Measurements from ENCODE around the gene TMEFF1.

The TMEFF1 gene

DNA sequence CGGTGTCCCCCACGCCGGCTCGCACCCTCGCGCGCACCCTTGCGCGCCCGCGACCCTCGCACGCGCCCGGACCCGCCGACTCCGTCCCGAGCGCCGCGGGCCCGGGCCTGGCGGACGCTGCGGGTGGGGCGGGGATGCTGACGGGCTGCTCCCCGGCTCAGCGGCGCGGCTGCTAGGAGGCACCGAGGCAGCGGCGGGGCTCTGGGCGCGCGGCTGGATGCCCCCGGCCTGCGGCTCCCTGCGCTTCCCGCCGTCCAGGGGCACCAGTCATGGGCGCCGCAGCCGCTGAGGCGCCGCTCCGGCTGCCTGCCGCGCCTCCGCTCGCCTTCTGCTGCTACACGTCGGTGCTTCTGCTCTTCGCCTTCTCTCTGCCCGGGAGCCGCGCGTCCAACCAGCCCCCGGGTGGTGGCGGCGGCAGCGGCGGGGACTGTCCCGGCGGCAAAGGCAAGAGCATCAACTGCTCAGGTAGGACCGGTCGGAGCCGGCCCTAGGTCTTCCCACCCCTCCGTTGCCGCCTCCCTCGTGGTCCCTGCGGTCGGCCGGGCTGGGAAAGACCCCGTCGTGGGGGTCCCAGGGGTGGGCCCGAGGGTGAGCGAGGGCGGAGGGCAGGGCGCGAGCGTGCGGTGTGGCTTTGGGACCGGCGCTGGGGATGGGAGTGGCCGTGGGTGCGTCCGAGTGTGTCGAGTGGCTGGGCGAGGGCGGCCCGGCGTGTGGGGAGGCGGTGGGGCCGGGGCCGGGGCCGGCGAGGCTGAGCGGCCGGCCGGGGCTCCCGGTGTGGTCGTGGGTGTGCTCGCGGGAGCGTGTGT, 530 bp downstream of the TMEFF1 start:
- ChIA-PET CTCF (interaction anchor here (1.1 to 1.9 kb wide), 6 partner anchors 8 to 123 kb away, joined by 3 to 8 read pairs (median 4); no protein-coding TSS in a partner anchor), POLR2A (interaction anchor here (0.5 to 0.6 kb wide), 3 partner anchors 67 to 1252 kb away, joined by 3 to 5 read pairs (median 3); partner anchors contain the start of gene ALG2)
- DNase-seq (ENCODE audit: extremely low spot score): peak; percentile 48
- TF ChIP-seq, protein P1, sequence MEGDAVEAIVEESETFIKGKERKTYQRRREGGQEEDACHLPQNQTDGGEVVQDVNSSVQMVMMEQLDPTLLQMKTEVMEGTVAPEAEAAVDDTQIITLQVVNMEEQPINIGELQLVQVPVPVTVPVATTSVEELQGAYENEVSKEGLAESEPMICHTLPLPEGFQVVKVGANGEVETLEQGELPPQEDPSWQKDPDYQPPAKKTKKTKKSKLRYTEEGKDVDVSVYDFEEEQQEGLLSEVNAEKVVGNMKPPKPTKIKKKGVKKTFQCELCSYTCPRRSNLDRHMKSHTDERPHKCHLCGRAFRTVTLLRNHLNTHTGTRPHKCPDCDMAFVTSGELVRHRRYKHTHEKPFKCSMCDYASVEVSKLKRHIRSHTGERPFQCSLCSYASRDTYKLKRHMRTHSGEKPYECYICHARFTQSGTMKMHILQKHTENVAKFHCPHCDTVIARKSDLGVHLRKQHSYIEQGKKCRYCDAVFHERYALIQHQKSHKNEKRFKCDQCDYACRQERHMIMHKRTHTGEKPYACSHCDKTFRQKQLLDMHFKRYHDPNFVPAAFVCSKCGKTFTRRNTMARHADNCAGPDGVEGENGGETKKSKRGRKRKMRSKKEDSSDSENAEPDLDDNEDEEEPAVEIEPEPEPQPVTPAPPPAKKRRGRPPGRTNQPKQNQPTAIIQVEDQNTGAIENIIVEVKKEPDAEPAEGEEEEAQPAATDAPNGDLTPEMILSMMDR (IDR thresholded peaks at IDR 0.05; ENCODE audit: control extremely low read depth, extremely low read depth, low read depth, missing control alignments): no peak

DNA sequence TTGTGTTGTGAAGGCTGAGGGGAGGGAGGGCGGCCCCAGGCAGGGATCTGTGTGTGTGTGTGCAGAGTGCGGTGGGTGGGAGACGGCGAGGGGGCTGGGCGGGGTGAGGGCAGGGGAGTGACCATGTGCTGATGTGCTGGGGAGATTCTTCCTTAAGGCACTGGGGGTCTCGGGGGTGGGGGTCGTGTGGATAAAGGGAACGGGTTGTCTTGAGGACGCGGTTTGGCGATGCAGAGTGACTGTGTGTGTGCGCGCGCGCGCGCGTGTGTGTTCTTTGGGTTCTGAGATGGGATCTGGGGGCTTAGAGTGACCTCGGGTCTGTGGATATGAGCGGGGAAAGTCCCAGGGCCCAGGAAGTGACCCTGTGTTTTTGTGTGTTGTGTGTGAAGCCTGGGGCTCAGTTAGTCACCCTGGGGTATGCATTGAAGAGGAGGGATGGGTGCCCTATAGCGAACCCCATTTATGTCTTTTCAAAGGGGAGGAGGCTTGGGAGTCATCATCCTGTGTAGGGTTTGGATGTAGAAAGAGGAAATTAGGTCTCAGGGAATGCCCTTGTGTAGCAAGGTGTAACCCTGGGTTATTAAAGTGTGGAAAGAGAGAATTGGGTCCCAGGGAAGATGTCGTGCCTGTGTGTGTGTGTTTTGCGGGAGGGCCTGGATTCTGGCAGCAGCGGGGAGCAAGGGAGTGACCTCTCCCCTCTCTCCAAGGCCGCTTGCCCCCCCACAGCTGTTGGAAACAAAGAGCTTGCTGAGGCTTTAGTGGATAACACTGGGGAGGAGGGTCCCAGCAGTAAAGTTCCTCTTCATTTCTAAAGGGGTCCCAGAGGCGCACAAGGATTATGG, 1.4 kb downstream of the TMEFF1 start:
- ChIA-PET POLR2A (no interaction called here), CTCF (no interaction called here)
- DNase-seq (ENCODE audit: extremely low spot score): no peak
- TF ChIP-seq, protein P1 (IDR thresholded peaks at IDR 0.05; ENCODE audit: control extremely low read depth, extremely low read depth, low read depth, missing control alignments): no peak

DNA sequence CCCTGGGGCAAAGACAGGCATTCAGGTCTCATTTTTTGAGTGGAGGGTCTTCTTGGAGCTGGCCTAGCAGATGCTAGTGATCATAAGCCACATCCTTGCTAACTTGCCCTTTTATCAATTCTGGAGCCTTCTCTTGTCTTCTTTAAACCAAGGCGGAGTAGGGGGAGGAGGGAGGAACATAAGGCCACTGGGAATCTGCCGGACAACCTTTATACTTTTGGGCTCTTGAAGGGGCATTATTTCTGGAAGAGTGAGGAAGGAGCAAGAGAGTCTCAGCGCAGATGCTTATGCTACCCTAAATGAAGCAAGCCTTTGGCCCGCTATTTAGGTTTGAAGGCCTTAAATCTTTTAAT, 2.0 kb downstream of the TMEFF1 start:
- DNase-seq (ENCODE audit: extremely low spot score): no peak
- TF ChIP-seq, protein P1 (IDR thresholded peaks at IDR 0.05; ENCODE audit: control extremely low read depth, extremely low read depth, low read depth, missing control alignments): no peak
- ChIA-PET POLR2A (no interaction called here), CTCF (no interaction called here)

DNA sequence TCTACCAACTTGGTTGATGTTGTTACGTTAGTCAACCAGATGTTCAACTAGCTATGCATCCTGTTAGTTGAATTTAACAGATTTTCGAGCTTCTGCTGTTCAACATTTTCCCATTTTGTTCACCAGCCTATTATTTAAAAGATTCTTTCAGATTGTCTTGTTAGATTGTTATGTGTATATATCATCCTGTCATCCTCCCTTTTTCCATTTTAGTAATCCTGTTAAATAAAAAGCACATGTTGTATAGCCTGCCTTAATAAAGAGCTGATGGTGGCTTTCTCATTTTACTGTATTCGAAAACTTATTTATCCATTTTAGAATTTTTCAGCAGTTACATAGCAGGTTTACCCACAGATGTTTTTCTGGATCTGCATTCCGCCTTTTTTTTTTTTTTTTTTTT, 4.3 kb downstream of the TMEFF1 start:
- ChIA-PET CTCF (interaction anchor here (0.9 to 2.0 kb wide), 4 partner anchors 9 to 29 kb away, joined by 3 to 9 read pairs (median 6); no protein-coding TSS in a partner anchor), POLR2A (no interaction called here)
- TF ChIP-seq, protein P1 (IDR thresholded peaks at IDR 0.05; ENCODE audit: control extremely low read depth, extremely low read depth, low read depth, missing control alignments): no peak
- DNase-seq (ENCODE audit: extremely low spot score): no peak

DNA sequence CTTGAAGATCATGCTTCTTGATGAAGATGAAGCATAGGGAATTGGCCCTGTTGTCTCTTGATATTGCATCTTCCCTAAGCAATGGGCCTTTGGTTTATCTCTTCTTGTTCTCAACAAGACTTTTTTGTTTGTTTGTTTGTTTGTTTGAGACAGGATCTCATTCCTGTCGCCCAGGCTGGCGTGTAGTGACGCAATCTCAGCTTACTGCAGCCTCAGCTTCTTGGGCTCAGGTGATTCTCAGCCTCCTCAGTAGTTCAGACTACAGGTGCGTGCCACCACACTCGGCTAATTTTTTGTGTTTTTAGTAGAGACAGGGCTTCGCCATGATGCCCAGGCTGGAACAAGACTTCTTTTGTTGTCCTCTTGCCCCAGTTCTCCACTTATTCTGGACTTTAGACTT, 5.2 kb downstream of the TMEFF1 start:
- ChIA-PET POLR2A (no interaction called here), CTCF (interaction anchor here (0.9 to 2.0 kb wide), 5 partner anchors 8 to 92 kb away, joined by 3 to 9 read pairs (median 5); no protein-coding TSS in a partner anchor)
- no peak for DNase-seq (ENCODE audit: extremely low spot score)
- TF ChIP-seq, protein P1 (IDR thresholded peaks at IDR 0.05; ENCODE audit: control extremely low read depth, extremely low read depth, low read depth, missing control alignments): no peak

DNA sequence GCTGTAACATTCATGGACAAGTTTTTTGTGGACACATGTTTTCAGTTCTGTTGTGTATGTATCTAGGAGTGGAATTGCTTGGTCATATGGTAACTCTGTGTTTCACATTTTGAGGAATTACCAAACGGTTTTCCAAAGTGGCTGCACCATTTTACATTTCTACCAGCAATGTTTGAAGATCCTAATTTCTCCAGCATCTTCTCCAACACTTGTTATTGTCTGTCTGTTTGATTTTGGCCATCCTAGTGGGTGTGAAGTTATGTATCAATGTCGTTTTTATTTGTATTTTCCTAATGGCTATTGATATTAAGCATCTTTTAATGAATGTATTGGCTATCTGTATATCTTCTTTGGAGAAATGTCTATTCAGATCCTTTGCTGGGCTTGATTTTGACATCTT, 6.9 kb downstream of the TMEFF1 start:
- TF ChIP-seq, protein P1 (IDR thresholded peaks at IDR 0.05; ENCODE audit: control extremely low read depth, extremely low read depth, low read depth, missing control alignments): no peak
- CTCF ChIA-PET: no interaction called here
- no peak for DNase-seq (ENCODE audit: extremely low spot score)
- POLR2A ChIA-PET: no interaction called here
